Thyroid gland (tissue), 4 donors: Measurements from ENCODE around the gene EXOSC9. TPM values are rescaled to one million over a fixed set of nuclear protein-coding genes. Genes with fewer than 3 reads are reported as not detected.

Experiments
- DNase-seq, 2 donors: peaks; one replicate each; pipeline ENCODE4 v3.0.0-alpha.2; 2019
- H3K27ac ChIP-seq, 3 donors: fragments of 200-600 bp; sonication (generic); 1 replicate in 2 of 3; 2 replicates in 1 of 3; pipeline ENCODE4 v1.5.1; 2016 to 2019; ENCODE audit warnings: mild to moderate bottlenecking in 1 of 3, moderate library complexity in 1 of 3
- H3K27me3 ChIP-seq: fragments of 200-600 bp; sonication (generic); one replicate; pipeline ENCODE4 v1.5.1; 2019
- H3K36me3 ChIP-seq, 2 donors: fragments of 200-600 bp; sonication (generic); one replicate each; pipeline ENCODE4 v1.5.1; 2016 to 2019
- H3K4me1 ChIP-seq, 2 donors: fragments of 200-600 bp; sonication (generic); one replicate each; pipeline ENCODE4 v1.5.1; 2017 to 2019
- H3K4me3 ChIP-seq, 3 donors: fragments of 200-600 bp; sonication (generic); replicated peaks in 1 of 3; 1 replicate in 2 of 3; 2 replicates in 1 of 3; pipeline ENCODE4 v1.5.1; 2016; ENCODE audit warnings: mild to moderate bottlenecking in 1 of 3
- H3K9me3 ChIP-seq: fragments of 200-600 bp; sonication (generic); one replicate; pipeline ENCODE4 v1.5.1; 2017
- CTCF ChIP-seq, 6 experiments: fragments of 200-600 bp in 3 of 6; fragments of 450-650 bp in 3 of 6; sonication (generic) in 3 of 6; IDR thresholded peaks; one replicate each; pipeline ENCODE4 v1.5.1; 2016 to 2019; ENCODE audit warnings: antibody characterized with exemption in 6 of 6, mild to moderate bottlenecking in 2 of 6, inconsistent platforms in 1 of 6, moderate library complexity in 1 of 6
- POLR2A ChIP-seq, 2 donors: fragments of 450-650 bp; IDR thresholded peaks; one replicate each; pipeline ENCODE4 v1.6.1; 2017; ENCODE audit warnings: antibody characterized with exemption in 2 of 2, mild to moderate bottlenecking in 2 of 2, moderate library complexity in 1 of 2
- WGBS, 2 donors: methylation state at CpG; one replicate each; pipeline ENCODE4 v1.1.5; 2017; 5-methylcytosine and 5-hydroxymethylcytosine counted together
- intact Hi-C: fragments of 100-400 bp; cut with DNase I; formaldehyde crosslinking; loops from one replicate; pipeline ENCODE4 v1.15.1; 2023
- total RNA-seq, 4 donors: library from RNA; depleted of rRNA; stranded (reverse); fragments of >200 nt; gene quantifications; one replicate each; pipeline ENCODE4 v1.2.3, GENCODE V29; 2016

Gene EXOSC9
- total RNA-seq, 4 donors from 2014 or later, result 9.6 to 21.0 (median 15.6) TPM

GRCh38 chr4:121817006-121817405, 15.9 kb downstream of the EXOSC9 start:
- Histone ChIP-seq H3K4me3 (no peak overlapping the region), H3K9me3 (no peaks in the 10 kb centered on the region), H3K4me1 (no peaks in the 10 kb centered on the region), H3K27me3 (no peaks in the 10 kb centered on the region), H3K36me3 (peaks cover 15 to 49% of the 10 kb centered on the region in 2 donors), H3K27ac (no peak overlapping the region)
- no peak for DNase-seq
- WGBS, 2 donors, result 91 to 93% methylated on average over 3 of the region's 3 CpGs
- TF ChIP-seq POLR2A (IDR thresholded peaks at IDR 0.05), result no peak
- no peak for TF ChIP-seq CTCF (IDR thresholded peaks at IDR 0.05)
- intact Hi-C loops, result no loop called here

- TF ChIP-seq POLR2A (IDR thresholded peaks at IDR 0.05) (no peak), CTCF (IDR thresholded peaks at IDR 0.05) (no peak)
- H3K9me3 ChIP-seq, result no peaks in the 10 kb centered on the region
- WGBS, 2 donors, result 75 to 79% methylated on average over 1 of the region's 1 CpG
- H3K36me3 ChIP-seq, result peaks cover 15 to 44% of the 10 kb centered on the region in 2 donors
- intact Hi-C loops, result no loop called here
- DNase-seq, result no peak
- no peaks in the 10 kb centered on the region for H3K4me1 ChIP-seq
- no peak overlapping the region for H3K4me3 ChIP-seq
- no peak overlapping the region for H3K27ac ChIP-seq
- H3K27me3 ChIP-seq, result no peaks in the 10 kb centered on the region
Observed at GRCh38 chr4:121817701-121818100, 16.6 kb downstream of the EXOSC9 start.

- Histone ChIP-seq H3K36me3 (peaks cover 12 to 39% of the 10 kb centered on the region in 2 donors), H3K4me3 (no peak overlapping the region), H3K27ac (no peak overlapping the region), H3K27me3 (no peaks in the 10 kb centered on the region), H3K9me3 (no peaks in the 10 kb centered on the region), H3K4me1 (peaks cover 3 to 4% of the 10 kb centered on the region in 2 donors)
- DNase-seq, result no peak
- TF ChIP-seq POLR2A (IDR thresholded peaks at IDR 0.05) (no peak), CTCF (IDR thresholded peaks at IDR 0.05) (no peak)
- intact Hi-C loops, result no loop called here
- WGBS, 2 donors, result 31 to 98% methylated on average over 1 of the region's 1 CpG
Observed at GRCh38 chr4:121818215-121818614, 17.1 kb downstream of the EXOSC9 start.

- Histone ChIP-seq H3K9me3 (no peaks in the 10 kb centered on the region), H3K27me3 (no peaks in the 10 kb centered on the region), H3K36me3 (peaks cover 6 to 29% of the 10 kb centered on the region in 2 donors), H3K4me1 (peaks cover 7 to 8% of the 10 kb centered on the region in 2 donors), H3K27ac (no peak overlapping the region), H3K4me3 (no peak overlapping the region)
- intact Hi-C loops, result no loop called here
- no peak for DNase-seq
- TF ChIP-seq CTCF (IDR thresholded peaks at IDR 0.05) (no peak), POLR2A (IDR thresholded peaks at IDR 0.05) (no peak)
- 89 to 91% methylated on average over 1 of the region's 1 CpG for WGBS, 2 donors
Observed at GRCh38 chr4:121819216-121819965, 18.3 kb downstream of the EXOSC9 start.

GRCh38 chr4:121822047-121822446, 20.9 kb downstream of the EXOSC9 start:
- TF ChIP-seq POLR2A (IDR thresholded peaks at IDR 0.05) (no peak), CTCF (IDR thresholded peaks at IDR 0.05) (no peak)
- H3K36me3 ChIP-seq, result peaks cover 0 to 7% of the 10 kb centered on the region in 2 donors
- H3K27ac ChIP-seq, result no peak overlapping the region
- no peak overlapping the region for H3K4me3 ChIP-seq
- 79 to 90% methylated on average over 1 of the region's 1 CpG for WGBS, 2 donors
- intact Hi-C loops, result no loop called here
- peaks cover 7 to 8% of the 10 kb centered on the region in 2 donors for H3K4me1 ChIP-seq
- no peaks in the 10 kb centered on the region for H3K9me3 ChIP-seq
- no peak for DNase-seq
- no peaks in the 10 kb centered on the region for H3K27me3 ChIP-seq
